Neuronal stem cell (in vitro differentiated cells): ENCODE results near the gene SLC6A18.

Experiments used
- DNase-seq: peaks from one replicate; pipeline ENCODE4 v3.0.0-alpha.2; 2013; ENCODE audit warnings: low spot score
- H2AFZ ChIP-seq: one replicate; pipeline ENCODE4 v1.6.1; 2013; ENCODE audit warnings: mild to moderate bottlenecking, low read length, inconsistent platforms
- H2AK5ac ChIP-seq: 2 replicates; pipeline ENCODE4 v1.6.1; 2013; ENCODE audit warnings: low read depth, mild to moderate bottlenecking, inconsistent platforms, low read length, moderate library complexity, mixed read lengths
- H2BK120ac ChIP-seq: 2 replicates; pipeline ENCODE4 v1.6.1; 2013; ENCODE audit warnings: low read depth, mild to moderate bottlenecking, inconsistent platforms, low read length, moderate library complexity, mixed read lengths
- H2BK12ac ChIP-seq: one replicate; pipeline ENCODE4 v1.6.1; 2013; ENCODE audit warnings: low read length, inconsistent platforms
- H2BK15ac ChIP-seq: 2 replicates; pipeline ENCODE4 v1.6.1; 2013; ENCODE audit warnings: mild to moderate bottlenecking, low read length, inconsistent platforms, mixed read lengths
- H2BK5ac ChIP-seq: one replicate; pipeline ENCODE4 v1.6.1; 2013; ENCODE audit warnings: inconsistent platforms, mild to moderate bottlenecking, low read length, moderate library complexity
- H3K14ac ChIP-seq: one replicate; pipeline ENCODE4 v1.6.1; 2013; ENCODE audit warnings: low read length, inconsistent platforms
- H3K18ac ChIP-seq: 2 replicates; pipeline ENCODE4 v1.6.1; 2013; ENCODE audit warnings: low read length, inconsistent platforms
- H3K23ac ChIP-seq: 2 replicates; pipeline ENCODE4 v1.6.1; 2013; ENCODE audit warnings: low read depth, mild to moderate bottlenecking, mixed read lengths, low read length, inconsistent platforms; ENCODE audit not compliant: poor library complexity
- H3K27ac ChIP-seq: replicated peaks from 3 replicates; pipeline ENCODE4 v1.5.1; 2013; ENCODE audit warnings: low read length, inconsistent platforms
- H3K27me3 ChIP-seq, 3 experiments: 2 replicates each; pipeline ENCODE4 v1.6.1; 2013; ENCODE audit warnings: low read length in 3 of 3, mild to moderate bottlenecking in 2 of 3, inconsistent platforms in 1 of 3, low read depth in 1 of 3, mixed read lengths in 1 of 3, moderate library complexity in 1 of 3; ENCODE audit not compliant: control insufficient read depth in 3 of 3, insufficient read depth in 3 of 3
- H3K36me3 ChIP-seq, 2 donors: replicated peaks in 1 of 2; 2 replicates each; pipeline ENCODE4 v1.6.1; 2013; ENCODE audit warnings: low read length in 2 of 2; ENCODE audit not compliant: control insufficient read depth in 2 of 2, insufficient read depth in 2 of 2
- H3K4ac ChIP-seq: 2 replicates; pipeline ENCODE4 v1.6.1; 2013; ENCODE audit warnings: inconsistent platforms, mild to moderate bottlenecking, low read length, moderate library complexity
- H3K4me1 ChIP-seq, 2 donors: 1 replicate in 1 of 2; 2 replicates in 1 of 2; pipeline ENCODE4 v1.6.1; 2013; ENCODE audit warnings: low read length in 2 of 2, low read depth in 1 of 2; ENCODE audit not compliant: control insufficient read depth in 2 of 2, insufficient read depth in 1 of 2
- H3K4me2 ChIP-seq: one replicate; pipeline ENCODE4 v1.6.1; 2013; ENCODE audit warnings: mild to moderate bottlenecking, low read length, inconsistent platforms; ENCODE audit not compliant: insufficient read depth, poor library complexity, severe bottlenecking
- H3K4me3 ChIP-seq, 2 donors: 2 replicates each; pipeline ENCODE4 v1.5.1; 2013; ENCODE audit warnings: low read length in 2 of 2, mild to moderate bottlenecking in 2 of 2, inconsistent platforms in 1 of 2, moderate library complexity in 1 of 2
- H3K79me1 ChIP-seq: one replicate; pipeline ENCODE4 v1.6.1; 2013; ENCODE audit warnings: low read depth, mild to moderate bottlenecking, inconsistent platforms, low read length, moderate library complexity
- H3K9ac ChIP-seq: one replicate; pipeline ENCODE4 v1.6.1; 2013; ENCODE audit warnings: mild to moderate bottlenecking, low read depth, low read length, inconsistent platforms; ENCODE audit not compliant: poor library complexity
- H3K9me3 ChIP-seq, 2 donors: replicated peaks in 1 of 2; 2 replicates each; pipeline versions ENCODE3 to v1.6.1; 2013; ENCODE audit warnings: low read length in 2 of 2, mild to moderate bottlenecking in 2 of 2, inconsistent platforms in 1 of 2, low read depth in 1 of 2, mixed read lengths in 1 of 2, moderate library complexity in 1 of 2; ENCODE audit not compliant: control insufficient read depth in 2 of 2, insufficient read depth in 1 of 2
- H4K8ac ChIP-seq: one replicate; pipeline ENCODE4 v1.6.1; 2013; ENCODE audit warnings: low read depth, mild to moderate bottlenecking, inconsistent platforms, low read length, moderate library complexity
- H4K91ac ChIP-seq: one replicate; pipeline ENCODE4 v1.6.1; 2013; ENCODE audit warnings: low read length, low read depth, mild to moderate bottlenecking, inconsistent platforms; ENCODE audit not compliant: poor library complexity
- WGBS, 2 donors: extraction: QIAGEN DNeasy Blood & Tissue Kit; methylation state at CpG; one replicate each; pipeline ENCODE4 v1.1.7; 2013; ENCODE audit warnings: missing lambda C conversion rate in 2 of 2, mixed read lengths in 1 of 2; ENCODE audit not compliant: insufficient read length in 2 of 2, insufficient replicate concordance in 1 of 2; ENCODE audit errors: extremely low coverage in 2 of 2; 5-methylcytosine and 5-hydroxymethylcytosine counted together

SLC6A18 gene

DNA sequence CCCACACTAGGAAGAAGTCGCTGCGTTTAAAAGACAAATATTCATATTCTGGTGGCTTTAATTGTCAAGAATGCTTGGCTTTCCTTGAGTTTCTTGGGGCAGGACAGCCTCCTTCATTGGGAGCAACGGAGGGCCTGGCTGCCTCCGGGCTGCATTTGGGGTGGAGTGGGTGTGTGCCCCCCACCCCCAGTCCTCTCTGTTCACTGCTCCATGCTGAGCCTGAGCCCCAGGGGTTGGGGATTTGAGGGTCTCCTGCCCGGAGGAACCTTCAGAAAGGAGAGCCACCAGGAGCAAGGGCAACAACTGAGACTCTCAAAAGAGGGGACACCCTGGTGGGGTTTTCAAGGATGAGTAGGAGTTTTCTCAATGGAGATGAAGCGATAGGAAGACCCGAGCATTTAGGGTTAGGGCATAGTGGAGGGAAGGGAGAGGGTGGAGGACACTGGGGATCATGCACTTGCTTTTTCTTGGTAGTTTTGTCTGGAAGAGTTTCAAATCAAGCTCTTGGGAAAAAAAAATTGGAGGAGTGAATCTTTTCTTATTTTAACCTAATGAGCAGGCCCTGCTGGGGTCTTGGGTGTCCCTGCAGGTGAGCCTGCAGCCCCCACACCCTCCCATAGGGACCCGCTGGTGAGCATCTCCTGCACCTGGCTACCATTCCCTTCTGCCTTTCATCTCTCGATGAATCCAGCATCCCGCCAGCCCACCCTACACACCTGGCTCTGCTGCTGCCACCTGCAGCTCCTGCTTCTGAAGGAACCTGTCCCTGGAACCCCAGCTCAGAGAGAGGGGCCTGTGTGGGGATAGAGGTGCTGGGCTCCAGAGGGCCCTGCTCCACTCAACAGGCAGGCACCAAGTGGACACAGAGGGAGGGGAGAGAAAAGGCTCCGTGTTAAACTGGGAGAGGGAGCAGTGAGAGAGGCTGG lies 19.7 kb upstream of the SLC6A18 start:
- Histone ChIP-seq H3K9ac (no peak overlapping the region), H2AFZ (no peak overlapping the region), H4K8ac (no peak overlapping the region), H2BK15ac (no peak overlapping the region), H2AK5ac (peak overlapping the region; percentile 56), H3K27me3 (peaks cover 0 to 61% (median 0%) of the 10 kb centered on the region in 3 experiments), H4K91ac (no peak overlapping the region), H3K4me1 (peaks cover 0 to 3% of the 10 kb centered on the region in 2 donors), H3K36me3 (no peaks in the 10 kb centered on the region), H2BK12ac (peak overlapping the region; percentile 46), H3K27ac (no peak overlapping the region), H3K4me3 (no peak overlapping the region), H3K23ac (no peak overlapping the region), H3K79me1 (peaks cover 1% of the 10 kb centered on the region), H3K9me3 (no peaks in the 10 kb centered on the region), H2BK120ac (no peak overlapping the region), H2BK5ac (no peak overlapping the region), H3K4me2 (no peak overlapping the region), H3K4ac (peak overlapping the region; percentile 37), H3K18ac (peak overlapping the region; percentile 44), H3K14ac (peak overlapping the region; percentile 38)
- no peak for DNase-seq
- WGBS, 2 donors, result no CpG with 5 or more reads among the region's 11 CpGs

DNA sequence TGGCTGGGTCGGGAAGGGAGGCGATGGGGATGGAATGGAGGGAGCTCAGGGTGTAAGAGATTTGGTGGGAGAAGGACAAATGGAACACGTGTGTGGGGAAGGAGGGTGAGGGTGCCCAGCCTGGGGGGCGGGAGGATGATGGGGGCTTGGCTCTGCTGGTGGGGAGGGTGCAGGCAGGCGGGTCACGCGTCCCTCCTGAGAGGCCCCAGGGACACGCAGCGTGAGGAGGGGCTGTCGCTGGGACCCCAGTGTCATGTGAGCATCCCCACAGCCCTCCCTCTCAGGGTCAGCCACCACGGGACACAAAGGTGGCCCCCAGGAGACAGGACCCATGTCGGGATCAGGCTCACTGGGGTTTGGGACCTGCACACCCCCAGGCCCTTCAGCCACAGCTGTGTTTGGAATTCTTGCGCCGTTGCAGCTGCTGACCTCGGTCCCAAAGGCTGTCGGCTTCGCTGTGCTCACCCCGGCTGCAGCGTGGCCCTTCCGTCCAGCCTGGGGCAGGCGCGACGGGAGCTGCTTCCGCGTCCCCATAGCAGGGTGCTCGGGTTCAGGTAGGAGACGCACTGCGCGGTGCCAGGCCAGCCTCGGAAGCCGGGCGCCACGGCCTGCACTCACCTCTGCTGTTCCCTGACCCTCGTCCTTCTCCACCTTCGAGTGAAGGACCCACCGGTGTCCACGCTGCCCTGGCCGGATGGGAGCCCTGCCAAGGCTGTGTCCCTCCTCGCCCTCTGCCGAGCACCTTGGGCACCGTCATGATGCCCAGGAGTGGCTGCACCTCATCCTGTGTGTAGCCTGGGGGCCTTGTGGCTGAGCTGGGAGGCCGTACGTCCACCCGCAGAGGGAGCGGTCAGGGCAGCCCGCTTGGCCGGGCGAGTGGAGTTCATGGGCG lies 18.4 kb upstream of the SLC6A18 start:
- Histone ChIP-seq H3K4me1 (peaks cover 0 to 3% of the 10 kb centered on the region in 2 donors), H3K18ac (peak overlapping the region; percentile 64), H3K9me3 (peaks cover 0 to 2% of the 10 kb centered on the region in 2 donors), H3K79me1 (peaks cover 1% of the 10 kb centered on the region), H2BK12ac (peak overlapping the region; percentile 58), H3K9ac (no peak overlapping the region), H3K27ac (no peak overlapping the region), H2BK120ac (peak overlapping the region; percentile 67), H3K27me3 (peaks cover 0 to 58% (median 2%) of the 10 kb centered on the region in 3 experiments), H3K4me3 (no peak overlapping the region), H3K23ac (peak overlapping the region; percentile 85), H2BK15ac (peak overlapping the region; percentile 83), H2AK5ac (peak overlapping the region; percentile 84), H3K36me3 (no peaks in the 10 kb centered on the region), H3K14ac (no peak overlapping the region), H2AFZ (no peak overlapping the region), H3K4ac (peak overlapping the region; percentile 37), H4K8ac (peak overlapping the region; percentile 72), H4K91ac (peak overlapping the region; percentile 64), H2BK5ac (peak overlapping the region; percentile 87), H3K4me2 (no peak overlapping the region)
- no CpG with 5 or more reads among the region's 49 CpGs for WGBS, 2 donors
- no peak for DNase-seq

DNA sequence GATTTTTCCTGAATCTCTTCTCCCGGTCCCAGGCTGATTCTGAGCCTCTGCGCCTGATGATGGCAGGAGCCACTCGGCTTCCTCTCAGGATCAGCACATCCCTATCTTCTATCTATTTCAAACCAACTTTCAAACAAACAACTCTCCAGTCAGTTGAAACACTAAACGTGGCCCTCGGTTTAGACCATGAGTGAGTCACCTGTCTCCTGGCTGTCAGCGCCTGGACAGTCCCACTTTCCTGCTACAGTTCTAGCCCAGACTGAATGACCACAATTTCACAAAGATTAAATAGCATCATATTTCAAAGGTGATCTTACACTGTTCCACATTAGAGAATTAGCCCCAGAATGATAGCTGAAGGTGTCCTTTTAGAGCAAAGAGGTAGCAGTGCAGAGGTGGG lies 17.6 kb upstream of the SLC6A18 start:
- H2BK15ac ChIP-seq, result no peak overlapping the region
- no peak overlapping the region for H3K4me3 ChIP-seq
- H2AK5ac ChIP-seq, result no peak overlapping the region
- no peak overlapping the region for H2BK120ac ChIP-seq
- H3K79me1 ChIP-seq, result peaks cover 1% of the 10 kb centered on the region
- WGBS, 2 donors, result no CpG with 5 or more reads among the region's 6 CpGs
- no peak overlapping the region for H3K4me2 ChIP-seq
- H3K4me1 ChIP-seq, result peaks cover 0 to 3% of the 10 kb centered on the region in 2 donors
- H3K9ac ChIP-seq, result no peak overlapping the region
- H3K27ac ChIP-seq, result no peak overlapping the region
- no peak overlapping the region for H3K23ac ChIP-seq
- H3K9me3 ChIP-seq, result peaks cover 0 to 4% of the 10 kb centered on the region in 2 donors
- H3K27me3 ChIP-seq, result peaks cover 0 to 53% (median 2%) of the 10 kb centered on the region in 3 experiments
- H2BK5ac ChIP-seq, result no peak overlapping the region
- no peak overlapping the region for H2BK12ac ChIP-seq
- no peak overlapping the region for H3K4ac ChIP-seq
- H3K14ac ChIP-seq, result no peak overlapping the region
- H3K36me3 ChIP-seq, result no peaks in the 10 kb centered on the region
- H4K91ac ChIP-seq, result no peak overlapping the region
- H3K18ac ChIP-seq, result no peak overlapping the region
- H2AFZ ChIP-seq, result no peak overlapping the region
- no peak overlapping the region for H4K8ac ChIP-seq
- no peak for DNase-seq
